K562 (cell line): ENCODE data around the gene PRM1. TPM values are rescaled to one million over a fixed set of nuclear protein-coding genes. Genes with fewer than 3 reads are reported as not detected.

Source experiments
- ARID1B ChIP-seq: fragments of 450-650 bp; IDR thresholded peaks from 2 replicates; pipeline ENCODE4 v1.6.1; 2016; ENCODE audit warnings: antibody characterized with exemption, mild to moderate bottlenecking, inconsistent platforms
- CREB1 ChIP-seq, 2 experiments: sonication (generic) in 1 of 2; formaldehyde crosslinking in 1 of 2; IDR thresholded peaks; 2 replicates each; pipeline versions ENCODE4 v1.6.1 to v1.8.0; 2012 to 2022; ENCODE audit warnings: inconsistent platforms in 1 of 2, mild to moderate bottlenecking in 1 of 2, missing genetic modification reagents in 1 of 2, moderate library complexity in 1 of 2
- ELF2 ChIP-seq: fragments of 250-450 bp; sonication (Bioruptor Pico); IDR thresholded peaks from 2 replicates; pipeline ENCODE4 v1.5.0; 2021; ENCODE audit warnings: mild to moderate bottlenecking
- MAFF ChIP-seq: IDR thresholded peaks from 2 replicates; pipeline ENCODE4 v1.6.1; 2012; ENCODE audit warnings: low read length, improper control_type of control experiment
- MXI1 ChIP-seq: IDR thresholded peaks from 2 replicates; pipeline ENCODE4 v1.6.1; 2011; ENCODE audit warnings: low read depth, mild to moderate bottlenecking, improper control_type of control experiment, low read length
- RAD21 ChIP-seq, 2 experiments: fragments of 250-450 bp in 1 of 2; fragments of 450-650 bp in 1 of 2; sonication (Bioruptor Pico) in 1 of 2; formaldehyde crosslinking in 1 of 2; IDR thresholded peaks in 1 of 2; conservative IDR thresholded peaks in 1 of 2; 2 replicates each; pipeline versions ENCODE4 v1.4.0 to v1.8.0; 2020 to 2022; ENCODE audit warnings: mild to moderate bottlenecking in 2 of 2, moderate library complexity in 1 of 2
- TOE1 ChIP-seq, 2 experiments: fragments of 450-650 bp in 1 of 2; sonication (generic) in 1 of 2; formaldehyde crosslinking in 1 of 2; IDR thresholded peaks; 2 replicates each; pipeline versions ENCODE4 v1.7.1 to v1.8.0; 2016 to 2022; ENCODE audit warnings: borderline replicate concordance in 2 of 2, mild to moderate bottlenecking in 2 of 2, antibody characterized with exemption in 1 of 2, inconsistent platforms in 1 of 2, low read depth in 1 of 2, missing genetic modification reagents in 1 of 2, moderate library complexity in 1 of 2
- ZFP30 ChIP-seq: fragments of 250-450 bp; sonication (Bioruptor Pico); IDR thresholded peaks from 2 replicates; pipeline ENCODE4 v1.8.0; 2022; ENCODE audit warnings: moderate library complexity, mild to moderate bottlenecking, inconsistent platforms, borderline replicate concordance
- ZNF253 ChIP-seq: fragments of 250-450 bp; sonication (Bioruptor Pico); conservative IDR thresholded peaks from 2 replicates; pipeline ENCODE4 v1.6.1; 2021; ENCODE audit warnings: mild to moderate bottlenecking
- ZNF354B ChIP-seq: fragments of 250-450 bp; sonication (Bioruptor Pico); IDR thresholded peaks from 2 replicates; pipeline ENCODE4 v1.4.0; 2020
- ZNF583 ChIP-seq: fragments of 250-450 bp; sonication (Bioruptor Pico); IDR thresholded peaks from 2 replicates; pipeline ENCODE4 v1.4.0; 2020
- polyA plus RNA-seq, 8 experiments: library from polyadenylated mRNA; depleted of rRNA in 4 of 8; stranded (reverse) in 5 of 8; unstranded in 3 of 8; fragments of >200 nt; fragmentation: Nextera tagmentation in 2 of 8; fragmentation: Illumina TruSeq in 1 of 8; extraction: Ambion mirVana in 2 of 8; extraction: Trizol in 1 of 8; gene quantifications; 2 replicates each; pipeline versions ENCODE4 v1.2.1 to v1.2.3, GENCODE V29; 2011 to 2014; ENCODE audit warnings: inconsistent platforms in 1 of 8, missing spikeins in 1 of 8
- total RNA-seq, 7 experiments: library from RNA; depleted of rRNA in 6 of 7; stranded (reverse); fragments of >200 nt in 6 of 7; fragmentation: Illumina TruSeq in 2 of 7; extraction: Trizol in 2 of 7; gene quantifications; 2 replicates each; pipeline versions ENCODE4 v1.2.1 to v1.2.3, GENCODE V29; 2011 to 2021; ENCODE audit warnings: low replicate concordance in 1 of 7
- TF ChIP-seq, protein P1 (sequence below): sonication (generic); IDR thresholded peaks from 2 replicates; pipeline ENCODE4 v1.6.1; 2016
- TF ChIP-seq, protein P2 (sequence below): fragments of 450-650 bp; IDR thresholded peaks from 2 replicates; pipeline ENCODE4 v1.6.1; 2018; ENCODE audit not compliant: partially characterized antibody
- TF ChIP-seq, protein P3 (sequence below): fragments of 450-650 bp; IDR thresholded peaks from 2 replicates; pipeline ENCODE4 v1.6.1; 2016; ENCODE audit warnings: borderline replicate concordance
- TF ChIP-seq, protein P4 (sequence below): fragments of 450-650 bp; IDR thresholded peaks from 2 replicates; pipeline ENCODE4 v1.7.1; 2018; ENCODE audit warnings: mild to moderate bottlenecking, low read depth; ENCODE audit not compliant: partially characterized antibody

Gene PRM1
- total and polyA plus RNA-seq, 9 of the 15 experiments (the other 6 are each of a cell fraction or from before 2014, with no cell fraction given) = not detected

DNA sequence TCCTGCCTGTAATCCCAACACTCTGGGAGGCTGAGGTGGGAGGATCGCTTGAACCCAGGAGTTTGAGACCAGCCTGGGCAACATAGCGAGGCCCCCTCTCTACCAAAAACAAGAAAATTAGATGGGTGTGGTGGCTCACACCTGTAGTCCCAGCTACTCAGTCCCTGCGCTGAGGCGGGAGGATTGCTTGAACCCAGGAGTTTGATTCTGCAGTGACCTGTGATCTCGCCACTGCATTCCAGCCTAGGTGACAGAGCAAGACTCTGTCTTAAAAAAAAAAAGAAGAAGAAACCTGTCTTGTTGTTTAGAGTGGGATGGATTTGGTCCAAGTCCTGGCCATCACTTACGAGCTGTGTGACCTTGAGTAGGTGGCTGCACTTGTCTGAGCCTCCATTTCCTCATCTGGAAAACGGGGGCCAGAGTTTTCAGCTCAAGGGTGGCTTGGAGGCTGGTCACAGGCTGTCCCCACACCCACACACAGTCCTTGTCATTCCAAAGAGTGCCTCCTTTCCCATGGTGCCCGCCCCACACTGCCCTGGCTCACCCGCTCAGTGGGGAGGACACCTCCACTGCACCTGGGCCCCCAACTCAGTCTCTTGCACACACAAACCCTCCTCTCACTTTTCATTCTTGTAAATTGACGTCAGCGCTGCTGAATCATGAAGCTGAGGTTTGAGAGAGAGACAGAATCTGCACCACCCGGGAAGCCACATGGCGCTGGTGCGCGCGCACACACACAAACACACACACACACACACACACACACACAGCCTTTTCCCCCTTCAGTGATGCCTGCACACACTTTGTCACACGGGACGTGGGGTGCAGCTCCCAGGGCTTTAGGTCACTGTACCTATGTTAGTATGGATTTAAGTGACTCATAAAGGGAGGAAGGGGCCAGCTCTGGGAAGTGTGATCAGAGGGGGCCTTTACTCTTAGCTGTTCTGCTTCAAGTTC lies 29.3 kb downstream of the PRM1 start (continued):
- TF ChIP-seq, protein P1, sequence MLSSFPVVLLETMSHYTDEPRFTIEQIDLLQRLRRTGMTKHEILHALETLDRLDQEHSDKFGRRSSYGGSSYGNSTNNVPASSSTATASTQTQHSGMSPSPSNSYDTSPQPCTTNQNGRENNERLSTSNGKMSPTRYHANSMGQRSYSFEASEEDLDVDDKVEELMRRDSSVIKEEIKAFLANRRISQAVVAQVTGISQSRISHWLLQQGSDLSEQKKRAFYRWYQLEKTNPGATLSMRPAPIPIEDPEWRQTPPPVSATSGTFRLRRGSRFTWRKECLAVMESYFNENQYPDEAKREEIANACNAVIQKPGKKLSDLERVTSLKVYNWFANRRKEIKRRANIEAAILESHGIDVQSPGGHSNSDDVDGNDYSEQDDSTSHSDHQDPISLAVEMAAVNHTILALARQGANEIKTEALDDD = no peak
- TF ChIP-seq TOE1 (IDR thresholded peaks at IDR 0.05; ENCODE audit: borderline replicate concordance) (peak; percentile 22; the same call in 1 of the 2 replicates), TOE1 (CRISPR knock-in tag; IDR thresholded peaks at IDR 0.05; ENCODE audit: borderline replicate concordance, low read depth) (no peak), ZNF253 (CRISPR knock-in tag) (no peak), RAD21 (CRISPR knock-in tag; conservative IDR thresholded peaks at IDR 0.05 in 1 of 2, IDR thresholded peaks at IDR 0.05 in 1 of 2) (no peak), CREB1 (IDR thresholded peaks at IDR 0.05) (no peak), CREB1 (CRISPR knock-in tag; IDR thresholded peaks at IDR 0.05) (0 out of 2 replicates have a peak, but pooled peaks have one; percentile 34), ELF2 (no peak), ARID1B (peak; percentile 61), ZFP30 (CRISPR knock-in tag) (no peak), MAFF (0 out of 2 replicates have a peak, but pooled peaks have one; percentile 11), ZNF354B (no peak), MXI1 (no peak), ZNF583 (no peak)
- TF ChIP-seq, protein P2, sequence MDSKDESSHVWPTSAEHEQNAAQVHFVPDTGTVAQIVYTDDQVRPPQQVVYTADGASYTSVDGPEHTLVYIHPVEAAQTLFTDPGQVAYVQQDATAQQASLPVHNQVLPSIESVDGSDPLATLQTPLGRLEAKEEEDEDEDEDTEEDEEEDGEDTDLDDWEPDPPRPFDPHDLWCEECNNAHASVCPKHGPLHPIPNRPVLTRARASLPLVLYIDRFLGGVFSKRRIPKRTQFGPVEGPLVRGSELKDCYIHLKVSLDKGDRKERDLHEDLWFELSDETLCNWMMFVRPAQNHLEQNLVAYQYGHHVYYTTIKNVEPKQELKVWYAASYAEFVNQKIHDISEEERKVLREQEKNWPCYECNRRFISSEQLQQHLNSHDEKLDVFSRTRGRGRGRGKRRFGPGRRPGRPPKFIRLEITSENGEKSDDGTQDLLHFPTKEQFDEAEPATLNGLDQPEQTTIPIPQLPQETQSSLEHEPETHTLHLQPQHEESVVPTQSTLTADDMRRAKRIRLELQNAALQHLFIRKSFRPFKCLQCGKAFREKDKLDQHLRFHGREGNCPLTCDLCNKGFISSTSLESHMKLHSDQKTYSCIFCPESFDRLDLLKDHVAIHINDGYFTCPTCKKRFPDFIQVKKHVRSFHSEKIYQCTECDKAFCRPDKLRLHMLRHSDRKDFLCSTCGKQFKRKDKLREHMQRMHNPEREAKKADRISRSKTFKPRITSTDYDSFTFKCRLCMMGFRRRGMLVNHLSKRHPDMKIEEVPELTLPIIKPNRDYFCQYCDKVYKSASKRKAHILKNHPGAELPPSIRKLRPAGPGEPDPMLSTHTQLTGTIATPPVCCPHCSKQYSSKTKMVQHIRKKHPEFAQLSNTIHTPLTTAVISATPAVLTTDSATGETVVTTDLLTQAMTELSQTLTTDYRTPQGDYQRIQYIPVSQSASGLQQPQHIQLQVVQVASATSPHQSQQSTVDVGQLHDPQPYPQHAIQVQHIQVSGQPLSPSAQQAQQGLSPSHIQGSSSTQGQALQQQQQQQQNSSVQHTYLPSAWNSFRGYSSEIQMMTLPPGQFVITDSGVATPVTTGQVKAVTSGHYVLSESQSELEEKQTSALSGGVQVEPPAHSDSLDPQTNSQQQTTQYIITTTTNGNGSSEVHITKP = no peak
- TF ChIP-seq, protein P3, sequence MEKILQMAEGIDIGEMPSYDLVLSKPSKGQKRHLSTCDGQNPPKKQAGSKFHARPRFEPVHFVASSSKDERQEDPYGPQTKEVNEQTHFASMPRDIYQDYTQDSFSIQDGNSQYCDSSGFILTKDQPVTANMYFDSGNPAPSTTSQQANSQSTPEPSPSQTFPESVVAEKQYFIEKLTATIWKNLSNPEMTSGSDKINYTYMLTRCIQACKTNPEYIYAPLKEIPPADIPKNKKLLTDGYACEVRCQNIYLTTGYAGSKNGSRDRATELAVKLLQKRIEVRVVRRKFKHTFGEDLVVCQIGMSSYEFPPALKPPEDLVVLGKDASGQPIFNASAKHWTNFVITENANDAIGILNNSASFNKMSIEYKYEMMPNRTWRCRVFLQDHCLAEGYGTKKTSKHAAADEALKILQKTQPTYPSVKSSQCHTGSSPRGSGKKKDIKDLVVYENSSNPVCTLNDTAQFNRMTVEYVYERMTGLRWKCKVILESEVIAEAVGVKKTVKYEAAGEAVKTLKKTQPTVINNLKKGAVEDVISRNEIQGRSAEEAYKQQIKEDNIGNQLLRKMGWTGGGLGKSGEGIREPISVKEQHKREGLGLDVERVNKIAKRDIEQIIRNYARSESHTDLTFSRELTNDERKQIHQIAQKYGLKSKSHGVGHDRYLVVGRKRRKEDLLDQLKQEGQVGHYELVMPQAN = 0 out of 2 replicates have a peak, but pooled peaks have one; percentile 30
- TF ChIP-seq, protein P4, sequence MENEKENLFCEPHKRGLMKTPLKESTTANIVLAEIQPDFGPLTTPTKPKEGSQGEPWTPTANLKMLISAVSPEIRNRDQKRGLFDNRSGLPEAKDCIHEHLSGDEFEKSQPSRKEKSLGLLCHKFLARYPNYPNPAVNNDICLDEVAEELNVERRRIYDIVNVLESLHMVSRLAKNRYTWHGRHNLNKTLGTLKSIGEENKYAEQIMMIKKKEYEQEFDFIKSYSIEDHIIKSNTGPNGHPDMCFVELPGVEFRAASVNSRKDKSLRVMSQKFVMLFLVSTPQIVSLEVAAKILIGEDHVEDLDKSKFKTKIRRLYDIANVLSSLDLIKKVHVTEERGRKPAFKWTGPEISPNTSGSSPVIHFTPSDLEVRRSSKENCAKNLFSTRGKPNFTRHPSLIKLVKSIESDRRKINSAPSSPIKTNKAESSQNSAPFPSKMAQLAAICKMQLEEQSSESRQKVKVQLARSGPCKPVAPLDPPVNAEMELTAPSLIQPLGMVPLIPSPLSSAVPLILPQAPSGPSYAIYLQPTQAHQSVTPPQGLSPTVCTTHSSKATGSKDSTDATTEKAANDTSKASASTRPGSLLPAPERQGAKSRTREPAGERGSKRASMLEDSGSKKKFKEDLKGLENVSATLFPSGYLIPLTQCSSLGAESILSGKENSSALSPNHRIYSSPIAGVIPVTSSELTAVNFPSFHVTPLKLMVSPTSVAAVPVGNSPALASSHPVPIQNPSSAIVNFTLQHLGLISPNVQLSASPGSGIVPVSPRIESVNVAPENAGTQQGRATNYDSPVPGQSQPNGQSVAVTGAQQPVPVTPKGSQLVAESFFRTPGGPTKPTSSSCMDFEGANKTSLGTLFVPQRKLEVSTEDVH = peak; percentile 53
